Stimulated activated CD4-positive, alpha-beta T cell treated with anti-CD3 and anti-CD28 coated beads, Interleukin-15, amount 100 ng/mL, for 24 hours (primary cell): ENCODE data around the gene SH3RF1.

Experiments
- DNase-seq: peaks from one replicate; pipeline ENCODE4 v3.0.0-alpha.2; 2020

SH3RF1 gene

DNA sequence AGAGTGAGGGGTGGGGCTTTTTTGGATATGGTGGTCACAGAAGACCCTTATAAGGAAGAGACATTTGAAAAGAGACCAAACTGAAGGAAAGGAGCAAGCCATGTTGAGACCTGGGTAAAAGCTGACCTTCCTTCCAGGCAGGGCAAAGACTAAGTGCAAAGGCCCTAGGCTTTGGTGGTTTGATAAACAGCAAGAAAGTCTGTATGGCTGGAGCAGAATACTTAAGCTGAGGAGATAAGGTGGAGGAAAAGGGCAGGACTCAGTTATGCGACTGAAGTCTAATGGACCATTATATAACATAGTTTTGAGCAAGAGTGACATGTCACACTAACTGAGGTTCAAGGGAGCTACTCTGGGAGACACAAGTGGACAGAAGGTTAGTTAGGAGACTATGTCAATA is 20.0 kb downstream of the SH3RF1 start:
- no peak for DNase-seq

DNA sequence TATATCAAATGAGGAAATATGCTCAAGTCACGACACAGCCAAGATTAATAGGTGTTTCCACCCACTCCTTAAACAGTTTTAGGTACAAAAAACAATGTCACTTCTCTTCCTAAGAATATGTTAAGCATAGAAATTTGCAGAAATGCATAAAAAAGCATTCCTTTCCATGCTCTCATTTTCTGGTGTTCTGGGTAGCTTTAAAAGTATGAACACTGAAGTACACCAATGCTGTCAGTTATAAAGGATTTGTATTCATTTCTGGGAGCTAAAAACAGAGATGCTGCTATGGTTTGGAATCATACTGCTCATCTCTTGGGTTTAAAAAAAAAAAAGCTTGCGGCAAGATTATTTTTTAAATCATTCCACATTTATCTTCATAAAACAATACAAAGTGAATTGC is 20.8 kb downstream of the SH3RF1 start:
- DNase-seq, result no peak

DNA sequence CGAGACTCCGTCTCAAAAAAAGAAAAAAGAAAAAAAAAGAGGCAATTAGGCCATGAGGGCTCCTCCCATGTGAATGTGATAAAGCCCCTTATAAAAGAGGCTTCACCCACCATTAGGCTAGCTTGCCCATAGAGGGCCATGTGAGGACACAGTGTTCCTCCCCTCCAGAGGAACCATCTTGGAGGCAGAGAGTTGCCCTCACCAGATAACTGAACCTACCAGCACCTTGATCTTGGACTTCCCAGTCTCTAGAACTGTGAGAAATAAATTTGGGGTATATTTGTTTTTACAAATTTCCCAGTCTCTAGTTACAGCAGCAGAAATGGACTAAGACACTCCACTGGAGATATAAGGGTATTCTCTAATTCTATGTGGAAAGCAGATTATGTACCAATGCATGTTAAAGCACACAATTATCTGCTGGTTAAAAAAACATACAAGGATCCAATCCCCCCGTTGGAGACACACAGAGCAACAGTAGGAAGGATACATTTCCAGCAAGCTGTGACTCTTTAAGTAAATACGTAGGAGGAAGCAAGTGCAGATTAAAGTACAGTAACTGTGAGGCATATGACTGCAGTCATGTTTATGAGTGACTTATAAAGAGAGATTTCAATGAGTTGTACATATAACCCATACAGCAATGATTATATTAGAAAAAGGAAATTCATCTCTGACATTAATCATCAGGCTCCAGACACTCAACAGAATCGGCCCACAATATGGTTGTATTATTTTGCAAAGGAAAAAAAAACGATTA is 21.4 kb downstream of the SH3RF1 start:
- no peak for DNase-seq

DNA sequence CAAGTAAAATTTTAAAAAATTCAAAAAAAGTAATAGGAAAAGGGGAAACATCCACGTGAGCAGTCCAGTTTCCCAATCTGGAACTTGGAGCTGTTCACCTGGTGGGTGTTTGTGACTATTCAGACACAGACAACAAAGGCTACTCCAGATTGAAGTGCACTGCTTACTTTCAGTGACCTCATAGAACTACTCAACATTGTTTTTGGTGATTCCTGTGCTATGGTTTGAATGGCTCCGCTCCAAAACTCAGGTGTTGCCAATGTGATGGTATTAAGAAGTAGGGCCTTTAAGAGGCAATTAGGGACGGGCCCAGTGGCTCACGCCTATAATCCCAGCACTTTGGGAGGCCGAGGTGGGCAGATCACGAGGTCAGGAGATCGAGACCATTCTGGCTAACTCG is 22.1 kb downstream of the SH3RF1 start:
- no peak for DNase-seq

DNA sequence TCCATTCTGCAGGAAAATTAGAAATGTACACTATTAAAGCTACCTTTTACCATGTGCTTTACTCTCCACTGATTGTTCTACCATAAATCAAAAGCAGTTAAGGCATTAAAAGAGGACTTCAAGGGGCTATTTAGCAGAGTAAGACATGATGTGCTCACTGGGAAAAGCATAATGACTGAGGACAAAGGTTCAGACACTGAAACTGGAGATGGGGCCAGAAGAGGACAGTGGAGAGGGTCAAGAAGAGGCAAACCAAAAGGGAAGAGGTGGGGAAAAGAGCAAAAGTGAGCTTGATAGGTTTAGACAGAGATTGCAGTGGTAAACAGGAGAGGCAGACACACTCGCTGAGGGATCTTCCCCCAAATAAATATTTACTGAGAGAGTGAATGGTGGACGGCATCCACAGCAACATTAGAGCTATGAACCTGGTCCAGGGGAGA is 23.8 kb downstream of the SH3RF1 start:
- DNase-seq, result no peak

DNA sequence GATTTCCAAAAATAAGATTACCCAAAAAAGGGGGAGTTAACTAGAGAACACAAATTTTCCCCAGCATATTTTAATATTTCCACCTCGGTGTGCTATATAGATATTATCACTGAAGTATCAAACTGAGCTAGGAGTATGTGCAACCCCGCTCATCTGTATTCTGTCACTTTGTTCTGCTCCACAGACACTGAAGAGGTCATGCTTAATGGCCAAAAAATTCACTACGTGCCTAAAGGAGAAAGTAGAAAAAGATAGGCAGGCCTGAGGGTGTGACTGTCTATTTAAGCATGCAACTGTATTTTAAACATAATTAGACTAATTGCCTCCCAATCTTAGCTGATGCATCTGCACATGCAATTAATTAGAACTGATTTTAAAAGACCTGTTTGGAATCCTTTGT is 24.5 kb downstream of the SH3RF1 start:
- DNase-seq, result no peak

DNA sequence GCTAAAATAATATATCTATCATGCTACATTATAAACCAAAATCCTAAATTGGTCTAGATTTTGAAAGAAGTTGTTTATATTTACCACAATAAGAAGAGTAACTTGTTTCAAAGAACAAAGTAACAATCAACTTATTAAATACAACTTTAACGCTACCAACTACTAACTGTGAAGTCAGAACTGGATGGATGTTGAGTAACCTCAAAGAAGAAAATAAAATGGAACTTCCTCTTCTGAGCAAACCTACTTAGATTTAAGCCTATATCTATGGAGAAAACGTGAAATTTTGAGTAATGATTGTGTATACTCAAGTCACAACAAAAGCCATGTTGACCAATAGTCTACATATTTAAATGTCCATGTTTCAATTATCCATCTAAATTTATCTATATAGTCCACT is 25.7 kb downstream of the SH3RF1 start:
- DNase-seq, result no peak

DNA sequence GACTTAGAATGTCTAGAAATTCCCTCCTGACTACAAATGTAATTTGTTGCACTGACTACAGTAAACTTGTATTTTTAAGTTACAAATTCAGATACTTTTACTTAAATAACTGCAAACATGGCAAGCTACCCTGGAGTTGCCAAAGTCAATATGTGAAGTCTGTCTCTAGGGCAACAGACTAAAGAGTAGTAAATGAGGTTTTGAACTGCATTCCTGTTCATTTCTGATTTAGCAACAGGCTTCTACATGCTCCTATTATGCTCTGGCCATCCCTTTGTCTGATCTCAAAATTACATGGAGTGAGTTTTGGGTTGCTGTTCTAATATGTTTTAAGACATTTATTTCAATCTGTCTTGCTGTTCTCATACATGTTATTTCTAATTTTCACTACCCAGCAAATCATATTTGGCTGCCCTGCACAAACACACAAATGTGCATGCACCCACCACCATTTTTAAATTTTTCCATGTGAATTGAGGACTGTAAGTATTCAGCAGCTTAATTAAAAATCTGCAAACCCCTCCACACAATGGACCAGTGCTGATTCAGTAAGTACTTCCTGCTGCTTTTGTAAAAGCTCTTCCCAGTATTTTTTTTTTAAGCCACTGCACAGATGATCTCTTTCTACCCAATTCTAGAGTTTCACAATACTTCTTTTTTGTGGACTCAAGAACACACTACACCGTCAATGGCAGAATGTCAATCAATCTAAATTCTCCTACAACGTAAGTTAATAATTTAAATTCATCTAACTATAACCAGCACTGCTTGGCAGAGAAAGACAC is 26.7 kb downstream of the SH3RF1 start:
- no peak for DNase-seq

DNA sequence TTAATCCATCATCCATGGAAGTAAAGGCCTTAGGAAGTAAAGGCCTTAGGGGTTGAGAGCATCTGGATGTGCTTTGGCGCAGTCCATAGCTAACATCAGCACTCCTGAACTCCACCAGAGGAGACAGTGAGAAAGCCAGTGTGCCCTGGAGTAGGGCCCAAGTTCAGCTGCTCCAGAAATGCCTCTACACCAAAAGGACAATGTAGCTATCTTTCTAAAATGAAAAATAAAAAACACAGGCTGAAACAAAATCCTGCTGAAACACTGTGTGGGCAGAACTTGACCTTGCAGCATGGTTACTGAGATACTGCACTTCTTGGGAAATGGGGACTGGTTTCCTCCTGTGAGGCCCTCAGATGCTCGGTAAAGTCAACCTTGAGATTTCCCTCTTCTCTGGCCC is 29.3 kb downstream of the SH3RF1 start:
- DNase-seq, result no peak

DNA sequence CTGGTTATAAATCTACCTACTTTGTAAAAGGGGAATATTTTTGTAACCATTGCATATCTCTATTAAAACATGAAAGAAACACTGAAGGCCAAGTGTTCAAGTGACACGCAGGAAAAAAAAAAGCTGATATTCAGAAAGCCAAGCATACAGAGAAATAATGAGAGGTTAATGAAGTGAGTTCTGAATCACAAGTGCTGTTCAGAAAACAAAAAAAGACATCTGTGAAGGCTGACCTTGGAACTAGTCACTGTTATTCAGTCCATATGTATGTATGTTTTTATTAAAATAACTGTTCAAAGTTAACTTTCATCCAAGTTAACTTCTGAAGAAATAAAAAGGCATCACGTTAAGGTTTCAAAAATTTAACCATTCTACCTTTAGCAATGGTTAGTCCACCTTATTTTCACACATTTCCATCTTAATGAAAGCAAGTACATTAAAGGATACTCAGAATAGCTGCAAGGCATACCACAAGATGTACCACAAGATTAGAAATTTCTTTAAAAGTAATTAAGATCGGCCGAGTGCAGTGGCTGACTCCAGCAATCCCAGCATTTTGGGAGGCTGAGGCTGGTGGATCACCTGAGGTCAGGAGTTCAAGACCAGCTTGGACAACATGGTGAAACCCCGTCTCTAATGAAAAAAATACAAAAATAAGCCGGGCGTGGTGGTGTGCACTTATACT is 31.4 kb downstream of the SH3RF1 start:
- DNase-seq, result no peak

DNA sequence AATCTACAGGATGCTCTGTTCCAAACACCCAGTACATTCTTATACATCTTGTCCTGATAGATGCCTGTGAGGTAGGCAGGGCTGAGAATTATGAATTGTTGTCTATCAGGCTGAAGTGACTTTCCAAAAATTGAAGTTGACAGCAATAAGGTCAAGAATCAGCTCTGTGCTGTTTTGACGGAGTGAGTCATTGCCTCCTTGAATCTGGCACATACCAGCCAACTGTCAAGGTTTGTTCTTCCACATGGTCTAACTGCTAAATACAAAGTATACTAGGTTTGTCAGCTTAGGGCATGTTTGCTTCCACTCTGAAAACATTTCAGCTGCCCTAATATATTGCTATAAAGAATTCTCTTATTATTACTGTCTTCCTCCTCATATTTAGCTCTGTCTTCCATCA is 32.3 kb downstream of the SH3RF1 start:
- no peak for DNase-seq

DNA sequence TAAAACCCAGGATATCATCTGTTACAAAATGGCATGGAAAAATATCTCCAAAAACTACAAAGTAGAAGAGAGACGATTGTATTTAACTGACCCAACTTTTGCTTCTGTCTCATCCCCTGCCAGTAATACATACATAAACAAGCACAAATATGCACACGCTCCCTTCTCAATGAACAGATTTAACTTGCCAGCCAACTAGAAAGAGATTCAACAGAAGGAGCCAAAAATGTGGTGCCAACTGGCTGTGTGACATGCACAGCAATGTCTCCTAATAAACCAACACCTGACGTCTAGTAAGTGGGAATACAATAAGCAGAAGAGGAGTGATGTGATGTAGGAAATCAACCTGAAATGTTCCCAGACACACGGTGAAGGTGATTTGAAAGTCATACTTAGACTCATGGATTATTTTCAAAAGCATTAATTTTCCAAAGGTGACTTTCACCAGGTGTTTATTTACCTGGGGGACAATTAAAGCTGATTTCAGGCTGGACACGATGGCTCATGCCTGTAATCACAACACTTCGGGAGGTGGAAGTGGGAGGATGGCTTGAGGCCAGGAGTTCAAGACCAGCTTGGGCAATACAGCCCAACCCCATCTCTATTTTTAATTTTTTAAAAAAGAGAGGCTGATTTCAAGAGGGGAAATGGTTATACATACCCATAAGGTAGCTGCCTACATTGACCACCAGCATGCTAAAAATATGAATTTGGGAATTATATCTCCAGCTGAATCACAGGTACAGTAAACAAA is 33.7 kb downstream of the SH3RF1 start:
- no peak for DNase-seq

DNA sequence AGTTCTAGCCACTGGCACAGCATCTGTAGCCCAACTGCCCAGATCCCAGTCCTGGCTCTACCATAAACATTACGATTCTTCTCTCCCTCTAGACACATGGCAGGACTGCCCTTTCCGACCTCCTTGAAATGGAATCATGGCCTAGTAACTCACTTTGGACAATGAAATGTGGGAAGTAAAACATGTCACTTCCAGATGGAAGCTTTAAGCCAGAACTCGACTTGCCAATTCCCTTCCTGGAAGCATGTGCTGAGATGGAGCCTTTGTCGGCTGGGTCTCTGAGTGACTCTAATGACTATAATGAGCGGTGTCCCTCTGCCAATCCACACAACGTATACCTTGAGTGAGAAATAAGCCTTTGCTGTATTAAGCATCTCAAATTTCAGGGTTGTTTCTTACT is 34.7 kb downstream of the SH3RF1 start:
- DNase-seq, result no peak

DNA sequence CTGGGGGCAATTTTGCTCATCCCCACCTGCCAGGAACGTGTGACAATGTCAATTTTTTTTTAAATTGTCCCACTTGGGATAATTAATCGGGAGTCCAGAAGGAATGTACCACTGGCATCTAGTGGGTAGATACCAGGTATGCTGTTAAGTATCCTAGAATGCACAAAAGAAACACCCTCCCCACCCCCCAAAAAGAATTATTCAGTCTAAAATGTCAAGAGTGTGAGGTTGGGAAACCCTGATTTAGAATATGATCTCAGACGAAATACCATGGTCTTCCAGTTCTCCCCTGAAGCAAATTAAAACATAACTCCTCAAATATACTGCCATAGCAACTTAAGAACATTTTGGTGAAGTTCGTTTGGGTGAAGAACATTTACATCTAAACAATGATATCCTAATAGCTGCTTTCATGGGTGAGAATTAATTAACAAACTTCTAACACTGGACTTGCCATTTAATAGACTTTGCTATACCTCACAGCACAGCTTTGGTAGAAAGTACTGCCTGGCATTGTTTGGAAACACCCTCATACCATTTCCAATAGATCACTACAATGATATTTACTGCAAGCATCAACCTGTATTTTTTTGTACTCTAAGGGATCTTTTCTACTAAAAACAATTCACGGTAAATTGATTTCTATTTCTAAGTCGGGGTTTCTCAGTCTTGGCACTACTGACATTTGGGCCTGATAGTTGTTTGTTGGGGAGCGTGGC is 36.5 kb downstream of the SH3RF1 start:
- DNase-seq, result no peak

DNA sequence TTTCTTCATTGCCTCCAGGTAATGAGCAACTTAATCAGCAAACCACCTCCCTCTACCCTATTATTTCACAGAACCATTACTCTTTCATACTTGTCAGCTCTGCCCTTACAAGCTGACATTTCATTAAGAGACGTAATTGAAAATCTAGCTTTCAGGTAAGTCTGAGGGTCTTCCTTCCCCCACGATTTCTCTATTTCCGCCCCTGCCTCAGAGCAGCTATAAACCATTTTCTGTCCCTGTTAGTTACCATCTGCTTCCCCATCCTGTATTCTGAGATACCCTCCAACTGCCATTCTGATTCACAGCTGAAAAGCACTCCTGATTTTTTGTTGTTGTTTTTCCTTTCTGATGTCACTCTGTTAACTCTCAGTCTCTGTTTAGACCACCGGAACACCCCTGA is 37.1 kb downstream of the SH3RF1 start:
- no peak for DNase-seq

DNA sequence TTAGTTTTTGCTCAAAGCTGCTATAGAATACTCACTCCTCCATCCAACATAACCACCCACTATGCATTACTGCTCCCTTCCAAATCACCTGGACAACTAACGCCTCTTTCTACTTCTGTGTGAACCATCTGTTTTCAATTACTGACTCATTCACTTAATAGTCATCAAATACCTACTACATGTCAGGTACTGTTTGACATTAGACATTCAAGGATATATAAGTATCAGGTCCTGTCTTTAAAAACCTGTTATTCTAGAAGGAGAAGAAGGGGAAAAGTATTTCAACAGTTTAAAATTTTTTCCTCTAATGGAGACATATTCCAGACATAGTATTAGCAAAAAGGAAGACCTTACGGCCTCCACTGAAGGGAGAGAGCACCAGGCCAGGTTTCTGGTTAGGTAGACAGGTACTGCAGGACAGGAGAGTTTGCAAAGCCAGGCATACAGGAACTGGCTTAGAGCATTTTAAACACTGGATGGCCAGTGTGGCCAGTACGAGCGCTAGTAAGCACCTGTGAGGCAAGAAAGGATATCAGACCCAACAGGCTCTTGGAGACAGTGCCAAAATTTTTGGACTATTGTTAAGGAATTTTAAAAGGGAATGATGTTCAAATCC is 39.0 kb downstream of the SH3RF1 start:
- DNase-seq, result no peak

DNA sequence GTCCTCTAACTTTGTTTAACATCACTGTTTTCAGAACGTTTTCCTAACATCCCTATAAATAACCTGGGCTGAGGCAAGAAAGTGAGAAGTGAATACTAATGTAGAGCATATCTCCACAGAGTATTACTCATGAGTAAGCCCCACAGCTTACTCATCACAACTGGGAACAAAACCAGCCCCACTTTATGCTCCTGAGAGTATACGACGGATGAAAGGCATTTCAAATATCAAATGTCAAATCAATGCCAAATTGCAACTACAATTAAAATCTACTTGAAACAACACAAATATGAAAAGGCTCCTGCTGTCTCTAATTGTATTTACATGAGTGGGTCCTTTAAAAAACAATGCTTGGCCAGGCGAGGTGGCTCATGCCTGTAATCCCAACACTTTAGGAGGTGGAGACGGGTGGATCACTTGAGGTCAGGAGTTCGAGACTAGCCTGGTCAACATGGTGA is 41.2 kb downstream of the SH3RF1 start:
- no peak for DNase-seq

DNA sequence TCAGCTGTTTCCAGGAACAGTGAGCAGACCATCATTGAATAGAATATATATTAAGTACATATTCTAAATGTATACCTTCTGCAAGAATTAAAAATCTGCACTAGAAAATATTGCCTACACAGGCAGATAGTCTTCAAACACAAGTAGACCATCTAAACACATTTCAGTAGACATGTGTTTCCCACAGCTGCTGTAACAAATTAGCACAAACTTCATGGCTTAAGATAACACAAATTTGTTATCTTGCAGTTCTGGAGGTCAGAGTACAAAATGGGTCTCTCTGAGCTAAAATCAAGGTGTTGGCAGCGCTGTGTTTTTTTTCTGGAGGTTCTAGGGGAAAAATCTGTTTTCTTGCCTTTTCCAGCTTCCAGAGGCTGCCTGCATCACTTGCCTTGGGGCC is 42.7 kb downstream of the SH3RF1 start:
- DNase-seq, result no peak

DNA sequence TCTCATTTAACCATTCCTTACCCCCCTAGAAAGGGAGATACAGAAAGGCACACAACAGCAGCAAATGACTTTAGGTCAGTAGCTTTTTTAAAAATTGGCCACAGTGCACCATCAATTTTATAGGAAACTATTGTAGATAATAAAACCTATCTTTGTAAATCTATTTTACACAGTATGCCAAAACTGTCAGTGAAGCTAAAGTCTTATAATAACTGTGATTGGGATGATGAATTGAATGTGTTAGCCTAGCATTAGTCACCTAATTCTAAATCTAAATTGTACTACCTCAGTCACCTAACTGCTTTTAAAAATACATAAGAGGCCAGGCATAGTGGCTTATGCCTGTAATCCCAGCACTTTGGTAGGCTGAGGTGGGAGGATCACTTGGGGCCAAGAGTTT is 44.2 kb downstream of the SH3RF1 start:
- no peak for DNase-seq

DNA sequence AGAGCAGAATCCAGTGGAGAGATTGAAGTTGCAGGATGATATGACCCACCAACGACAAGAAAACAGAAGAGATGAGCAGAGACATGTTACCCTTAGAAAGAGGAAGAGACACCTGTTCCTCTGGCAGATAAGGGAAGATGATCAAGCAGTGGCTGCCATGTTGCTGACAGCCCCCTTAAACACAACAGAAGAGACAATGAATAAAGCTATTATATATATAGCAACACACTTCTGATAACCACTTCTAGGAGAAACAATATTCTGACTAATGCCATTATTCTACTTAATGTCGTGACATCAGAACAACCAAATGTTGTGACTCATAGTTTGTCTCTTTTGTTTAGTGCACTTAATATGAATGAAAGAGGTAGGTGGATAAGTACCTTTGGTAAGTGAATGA is 44.9 kb downstream of the SH3RF1 start:
- DNase-seq, result no peak

DNA sequence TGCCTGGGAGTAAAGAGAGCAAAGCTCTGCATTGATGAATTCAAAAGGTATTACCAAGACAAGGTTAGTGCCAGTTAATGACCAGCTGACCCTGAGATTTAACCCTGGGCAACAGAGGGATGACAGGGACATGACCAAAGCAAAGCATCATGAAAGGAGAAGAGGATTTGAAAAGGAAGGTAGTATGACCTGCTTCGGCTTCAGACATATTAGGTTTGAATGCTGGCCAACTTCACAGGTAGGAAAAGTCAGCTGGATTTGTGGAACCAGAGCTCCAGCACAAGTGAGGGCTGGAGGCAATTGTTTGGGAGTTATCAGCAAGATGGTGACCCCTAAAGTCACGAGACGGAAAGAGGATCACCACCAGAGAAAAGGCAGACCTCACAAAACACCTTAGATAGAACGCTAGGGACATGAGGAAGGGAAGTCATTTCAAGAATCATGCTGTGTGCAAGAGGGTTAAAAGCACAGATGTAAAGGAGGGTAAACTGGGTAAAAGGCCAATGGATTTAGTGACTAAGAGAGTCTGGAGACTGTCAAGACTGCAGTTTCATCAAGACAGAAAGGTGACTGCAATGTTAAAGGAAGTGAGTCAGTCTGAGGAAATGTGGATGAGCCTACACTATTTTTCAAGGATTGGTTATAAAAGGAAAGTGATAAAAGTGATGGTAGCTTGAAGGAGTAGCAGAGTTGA is 45.6 kb downstream of the SH3RF1 start:
- DNase-seq, result no peak
